IPS-18c (cell line): ENCODE results near the gene ADPRHL1.

ENCODE experiments used
- H3K4me3 ChIP-seq: 2 replicates; pipeline ENCODE4 v1.7.0; 2013; ENCODE audit warnings: low read depth, mild to moderate bottlenecking, low read length, moderate library complexity; ENCODE audit not compliant: insufficient read depth
- H3K9me3 ChIP-seq: one replicate; pipeline ENCODE4 v1.6.1; 2013; ENCODE audit warnings: mild to moderate bottlenecking, low read length, moderate library complexity; ENCODE audit not compliant: control insufficient read depth, insufficient read depth

Gene ADPRHL1

GRCh38 chr13:113427562-113428468 lies 25.5 kb downstream of the ADPRHL1 start:
- Histone ChIP-seq H3K4me3 (no peak overlapping the region), H3K9me3 (no peaks in the 10 kb centered on the region)

- H3K4me3 ChIP-seq: no peak overlapping the region
- no peaks in the 10 kb centered on the region for H3K9me3 ChIP-seq
These were observed 26.7 kb downstream of the ADPRHL1 start for GRCh38 chr13:113426591-113426986.

- Histone ChIP-seq H3K4me3 (no peak overlapping the region), H3K9me3 (no peaks in the 10 kb centered on the region)
These were observed 27.2 kb downstream of the ADPRHL1 start for GRCh38 chr13:113425941-113426590.

DNA sequence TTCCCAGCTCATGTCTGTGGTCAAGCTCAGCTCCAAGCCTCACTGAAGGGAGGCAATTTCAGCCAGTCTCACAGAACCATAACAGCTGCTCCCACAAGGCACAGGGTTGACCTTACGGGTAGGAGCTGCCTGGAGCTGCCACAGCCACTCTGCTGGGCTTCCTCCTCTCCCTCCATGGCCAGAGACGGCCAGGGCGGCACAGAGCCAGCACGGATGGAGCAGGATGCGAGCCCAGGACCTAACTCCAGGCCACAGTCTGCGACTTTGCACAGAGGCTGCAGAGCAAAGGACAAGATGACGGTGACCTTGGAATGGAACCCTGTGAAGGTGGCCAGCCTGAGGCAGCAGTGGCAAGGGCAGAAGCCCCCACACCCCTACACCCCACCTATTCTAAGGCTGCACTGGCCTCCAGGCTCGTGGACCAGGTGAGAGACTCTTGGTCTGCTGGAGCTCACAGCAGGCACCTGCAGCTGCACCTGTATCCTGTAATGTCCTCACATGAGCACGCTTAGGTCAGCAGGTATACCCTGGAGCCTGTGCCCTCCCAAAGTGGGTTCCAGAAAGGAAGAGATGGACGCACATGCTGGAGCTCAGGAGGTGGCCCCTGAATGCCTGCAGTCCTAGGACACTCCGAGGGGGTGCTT lies 29.6 kb downstream of the ADPRHL1 start:
- H3K4me3 ChIP-seq: no peak overlapping the region

DNA sequence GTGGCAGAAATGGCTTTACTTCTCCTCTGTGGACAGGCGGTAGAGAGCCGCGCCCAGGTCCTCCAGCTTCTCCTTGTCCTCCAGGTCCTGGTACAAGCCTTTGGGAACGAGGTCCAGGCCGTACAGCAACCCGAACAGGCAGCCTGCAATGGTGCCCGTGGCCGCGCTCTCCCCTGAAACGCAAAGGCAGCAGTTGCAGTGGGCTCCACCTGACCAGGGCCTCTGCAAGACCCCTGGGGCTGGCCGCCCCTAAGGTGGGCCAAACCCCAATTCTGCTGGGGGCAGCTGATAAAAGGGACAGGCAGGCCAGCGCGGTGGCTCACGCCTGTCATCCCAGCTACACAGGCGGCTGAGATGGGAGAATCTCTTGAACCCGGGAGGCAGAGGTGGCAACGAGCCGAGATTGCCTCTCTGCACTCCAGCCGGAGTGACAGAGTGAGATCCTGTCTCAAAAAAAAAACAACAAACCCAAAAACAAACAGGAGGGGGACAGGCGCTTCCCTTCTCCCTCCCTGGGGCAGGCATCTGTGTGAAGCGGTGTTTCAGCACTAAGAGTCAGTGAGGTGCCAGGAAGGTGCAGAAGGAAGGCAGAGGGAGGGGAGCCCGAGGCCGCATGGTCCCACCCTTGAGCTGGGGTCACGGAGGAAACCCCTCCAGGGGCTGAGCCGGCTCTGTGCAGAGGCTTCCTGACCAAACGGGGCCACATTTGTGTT lies 30.3 kb downstream of the ADPRHL1 start:
- no peaks in the 10 kb centered on the region for H3K9me3 ChIP-seq
- H3K4me3 ChIP-seq: no peak overlapping the region

More for the DNA sequence above, 29.6 kb downstream of the ADPRHL1 start:
- H3K9me3 ChIP-seq: no peaks in the 10 kb centered on the region

- Histone ChIP-seq H3K9me3 (no peaks in the 10 kb centered on the region), H3K4me3 (no peak overlapping the region)
These were observed 31.5 kb downstream of the ADPRHL1 start for GRCh38 chr13:113421673-113422270.

- H3K9me3 ChIP-seq: no peaks in the 10 kb centered on the region
- H3K4me3 ChIP-seq: no peak overlapping the region
These were observed 32.3 kb downstream of the ADPRHL1 start for GRCh38 chr13:113420833-113421600.

DNA sequence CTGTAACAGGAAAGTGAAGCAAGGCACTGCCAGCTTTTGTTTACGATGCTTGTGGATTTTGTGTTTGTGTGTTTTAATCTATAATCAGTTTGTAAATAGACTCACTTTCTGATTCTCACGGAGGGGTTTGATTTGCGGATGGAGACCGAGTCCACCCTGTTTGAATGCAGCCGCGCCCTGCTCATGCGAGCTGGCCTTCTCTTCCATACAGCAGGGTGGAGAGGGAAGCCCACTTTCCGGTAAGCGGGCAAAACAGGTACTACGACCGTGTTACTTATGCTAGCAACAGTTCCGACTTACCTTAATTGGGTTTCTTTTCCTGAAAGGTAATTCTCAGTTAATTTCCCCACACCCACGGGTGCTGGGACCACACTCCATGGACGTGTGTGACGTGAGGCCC lies 33.1 kb downstream of the ADPRHL1 start:
- H3K4me3 ChIP-seq: no peak overlapping the region
- no peaks in the 10 kb centered on the region for H3K9me3 ChIP-seq

- Histone ChIP-seq H3K4me3 (no peak overlapping the region), H3K9me3 (no peaks in the 10 kb centered on the region)
These were observed 33.6 kb downstream of the ADPRHL1 start for GRCh38 chr13:113419531-113420193.

- H3K9me3 ChIP-seq: no peaks in the 10 kb centered on the region
- no peak overlapping the region for H3K4me3 ChIP-seq
These were observed 34.6 kb downstream of the ADPRHL1 start for GRCh38 chr13:113418722-113419049.

DNA sequence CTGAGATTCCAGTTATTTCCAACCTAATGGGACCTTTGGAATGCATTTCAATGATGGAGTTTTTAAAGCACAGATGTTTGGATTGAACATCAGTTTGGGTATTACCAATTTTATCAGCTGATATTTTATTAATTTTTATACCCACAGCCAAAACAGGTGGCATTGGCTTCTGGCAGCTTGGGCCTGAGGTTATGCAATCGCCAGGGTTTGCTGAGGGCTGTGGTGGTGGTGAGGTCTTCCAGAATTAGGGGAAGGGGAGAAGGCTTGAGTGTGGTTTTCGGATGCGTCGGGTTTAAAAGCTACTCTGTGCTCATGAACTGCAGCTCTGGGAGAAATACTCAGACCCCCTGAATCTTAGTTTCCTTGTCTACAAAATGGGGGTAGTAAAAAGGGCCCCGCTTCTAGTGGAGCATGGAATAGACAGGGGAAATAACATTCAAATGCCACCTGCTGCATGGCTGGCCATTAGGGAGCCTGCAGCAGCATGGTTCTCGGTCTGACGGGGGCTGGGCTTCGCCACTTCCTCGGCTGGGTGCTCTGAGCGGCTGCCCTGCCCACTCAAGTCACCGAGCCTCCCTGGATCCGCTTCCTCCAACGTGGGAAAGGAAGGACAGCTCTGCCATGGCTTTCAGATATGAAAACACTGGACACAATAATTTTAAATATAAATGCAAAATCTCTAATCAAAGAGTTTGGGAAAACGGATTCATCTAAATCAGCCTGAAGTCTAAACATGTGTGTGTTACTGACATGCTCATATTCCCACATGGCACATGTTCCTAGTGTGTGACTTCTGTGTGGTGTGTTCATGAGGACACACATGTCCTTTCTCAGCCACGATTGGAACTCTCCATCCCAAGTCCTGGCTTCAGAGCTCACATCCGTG lies 35.2 kb downstream of the ADPRHL1 start:
- Histone ChIP-seq H3K4me3 (no peak overlapping the region), H3K9me3 (no peaks in the 10 kb centered on the region)

DNA sequence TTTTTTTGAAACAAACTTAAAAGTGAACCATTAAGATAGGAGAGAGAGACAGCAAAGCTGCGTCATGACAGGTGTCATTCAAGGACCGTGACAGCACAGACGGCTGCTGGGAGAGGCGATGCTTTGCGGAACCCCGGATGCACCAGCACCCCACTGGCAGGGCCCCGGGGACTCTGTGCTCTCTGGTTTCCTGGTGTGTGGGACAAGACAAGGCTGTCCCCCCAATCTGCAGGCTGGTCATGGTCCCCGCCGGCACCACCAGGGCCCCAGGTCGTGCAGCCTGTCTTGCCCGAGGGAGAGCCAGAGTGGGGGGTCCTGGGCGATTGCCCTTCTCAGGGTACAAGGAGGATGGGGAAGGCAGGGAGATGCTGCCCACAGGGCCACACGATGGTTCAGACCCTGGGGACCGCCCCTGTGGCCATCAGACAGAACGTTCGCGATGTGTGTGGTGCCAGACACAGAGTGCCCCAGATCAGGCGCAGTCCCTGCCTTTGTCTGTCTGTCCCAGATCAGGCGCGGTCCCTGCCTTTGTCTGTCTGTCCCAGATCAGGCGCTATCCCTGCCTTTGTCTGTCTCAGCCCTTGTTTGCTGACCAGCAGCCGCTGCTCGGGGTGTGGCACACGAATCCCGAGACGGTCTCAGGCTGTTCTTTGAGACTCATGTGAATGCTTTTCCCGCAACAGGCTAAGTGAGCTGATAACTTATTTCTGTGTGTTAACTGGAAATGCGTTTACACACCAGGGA lies 36.1 kb downstream of the ADPRHL1 start:
- H3K4me3 ChIP-seq: no peak overlapping the region
- no peaks in the 10 kb centered on the region for H3K9me3 ChIP-seq

- no peak overlapping the region for H3K4me3 ChIP-seq
- H3K9me3 ChIP-seq: no peaks in the 10 kb centered on the region
These were observed 37.5 kb downstream of the ADPRHL1 start for GRCh38 chr13:113415825-113416224.

GRCh38 chr13:113415032-113415431 lies 38.3 kb downstream of the ADPRHL1 start:
- H3K4me3 ChIP-seq: no peak overlapping the region

DNA sequence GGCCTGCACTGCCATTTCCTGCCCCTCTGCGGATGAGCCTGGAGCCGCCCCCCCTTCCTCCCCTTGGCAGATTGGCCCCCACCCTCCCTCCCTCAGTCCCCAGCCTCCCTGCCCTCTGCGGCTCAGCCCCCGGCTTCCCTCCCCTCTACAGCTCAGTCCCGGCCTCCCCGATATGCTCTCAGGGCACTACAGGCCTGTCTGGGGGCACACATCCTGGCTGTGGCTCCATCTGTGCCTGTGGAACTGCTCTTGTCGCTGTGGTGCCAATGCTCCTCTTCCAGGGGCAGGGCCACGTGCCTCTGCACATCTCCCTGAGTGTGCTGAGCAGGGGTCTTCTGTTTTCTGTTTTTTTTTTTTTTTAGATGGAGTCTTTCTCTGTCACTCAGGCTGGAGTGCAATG lies 39.0 kb downstream of the ADPRHL1 start:
- no peak overlapping the region for H3K4me3 ChIP-seq
- H3K9me3 ChIP-seq: no peaks in the 10 kb centered on the region

More at GRCh38 chr13:113415032-113415431, 38.3 kb downstream of the ADPRHL1 start:
- H3K9me3 ChIP-seq: no peaks in the 10 kb centered on the region
